H1 (cell line): ENCODE measurements around the gene SKIL. TPM values are rescaled to one million over a fixed set of nuclear protein-coding genes. Genes with fewer than 3 reads are reported as not detected.

Experiments used
- CTCF ChIA-PET: fragments of 300-600 bp; sonication (Branson Sonifier 250); formaldehyde crosslinking; loops from one replicate; lab custom pipeline; 2021; ENCODE audit not compliant: partially characterized antibody; lab: Charles Lee
- POLR2A ChIA-PET: fragments of 300-600 bp; sonication (Branson Sonifier 250); formaldehyde crosslinking; loops from one replicate; lab custom pipeline; 2021; ENCODE audit warnings: inconsistent platforms; ENCODE audit not compliant: partially characterized antibody; lab: Charles Lee
- DNase-seq, 2 experiments: peaks; one replicate each; pipeline versions ENCODE4 v3.0.0 to v3.0.0-alpha.2; 2010 to 2022; ENCODE audit warnings: low spot score in 2 of 2, low read depth in 1 of 2, mixed read lengths in 1 of 2
- FAIRE-seq: peaks from 2 replicates; lab custom pipeline; 2011; peaks lifted over from hg19 to GRCh38; lab: Jason Lieb, UNC
- H2AFZ ChIP-seq: 2 replicates; pipeline ENCODE4 v1.8.1; 2012; ENCODE audit warnings: low read length, inconsistent platforms
- H2AK5ac ChIP-seq: 2 replicates; pipeline ENCODE4 v1.6.1; 2013; ENCODE audit warnings: low read depth, low read length
- H2BK120ac ChIP-seq: replicated peaks from 2 replicates; pipeline ENCODE3; 2013; ENCODE audit warnings: low read depth, low read length, inconsistent platforms
- H2BK12ac ChIP-seq: 2 replicates; pipeline ENCODE4 v1.6.1; 2013; ENCODE audit warnings: low read depth, low read length
- H2BK15ac ChIP-seq: 2 replicates; pipeline ENCODE4 v1.6.1; 2013; ENCODE audit warnings: low read length
- H2BK20ac ChIP-seq: 2 replicates; pipeline ENCODE4 v1.6.1; 2013; ENCODE audit warnings: low read length
- H2BK5ac ChIP-seq: 2 replicates; pipeline ENCODE4 v1.6.1; 2013; ENCODE audit warnings: low read depth, low read length
- H3K14ac ChIP-seq: 2 replicates; pipeline ENCODE4 v1.6.1; 2013; ENCODE audit warnings: inconsistent platforms; ENCODE audit not compliant: insufficient read length
- H3K18ac ChIP-seq: 2 replicates; pipeline ENCODE4 v1.6.1; 2013; ENCODE audit warnings: low read length; ENCODE audit errors: extremely low read depth
- H3K23ac ChIP-seq: 2 replicates; pipeline ENCODE4 v1.6.1; 2013; ENCODE audit warnings: inconsistent platforms; ENCODE audit not compliant: insufficient read length
- H3K23me2 ChIP-seq: 2 replicates; pipeline ENCODE4 v1.6.1; 2013; ENCODE audit warnings: low read depth, low read length
- H3K27ac ChIP-seq: 2 replicates; pipeline ENCODE4 v1.6.1; 2011; ENCODE audit warnings: low read depth, low read length, inconsistent platforms
- H3K27me3 ChIP-seq, 4 experiments: replicated peaks in 1 of 4; 1 replicate in 1 of 4; 2 replicates in 3 of 4; pipeline versions ENCODE4 v1.6.1 to v1.8.1; 2011 to 2013; ENCODE audit warnings: low read length in 3 of 4, mild to moderate bottlenecking in 3 of 4, inconsistent platforms in 2 of 4, mixed read lengths in 2 of 4, moderate library complexity in 1 of 4; ENCODE audit not compliant: control insufficient read depth in 3 of 4, insufficient read depth in 3 of 4; ENCODE audit errors: extremely low read depth in 1 of 4
- H3K36me3 ChIP-seq, 4 experiments: 2 replicates each; pipeline versions ENCODE4 v1.6.1 to v1.8.1; 2011 to 2013; ENCODE audit warnings: mild to moderate bottlenecking in 4 of 4, low read length in 3 of 4, moderate library complexity in 2 of 4, control low read depth in 1 of 4, inconsistent platforms in 1 of 4; ENCODE audit not compliant: insufficient read depth in 4 of 4, control insufficient read depth in 2 of 4
- H3K4ac ChIP-seq: replicated peaks from 2 replicates; pipeline ENCODE3; 2013; ENCODE audit warnings: low read length, low read depth, mixed read lengths, inconsistent platforms; ENCODE audit not compliant: insufficient read length
- H3K4me1 ChIP-seq, 4 experiments: replicated peaks in 1 of 4; 1 replicate in 1 of 4; 2 replicates in 3 of 4; pipeline versions ENCODE4 v1.6.1 to v1.8.1; 2011 to 2013; ENCODE audit warnings: low read length in 3 of 4, inconsistent platforms in 2 of 4, mixed read lengths in 1 of 4; ENCODE audit not compliant: insufficient read depth in 4 of 4, control insufficient read depth in 3 of 4
- H3K4me2 ChIP-seq, 2 experiments: 2 replicates each; pipeline versions ENCODE4 v1.6.1 to v1.8.1; 2011 to 2013; ENCODE audit warnings: low read depth in 2 of 2, low read length in 2 of 2, control low read depth in 1 of 2, inconsistent platforms in 1 of 2, mild to moderate bottlenecking in 1 of 2; ENCODE audit not compliant: insufficient read depth in 1 of 2
- H3K4me3 ChIP-seq, 4 experiments: fragments of 200-600, 300-600 bp in 1 of 4; sonication (generic), shearing (Covaris generic), sonication (Bioruptor Twin) in 1 of 4; 2 replicates each; pipeline versions ENCODE4 v1.5.1 to v1.8.1; 2011 to 2016; ENCODE audit warnings: low read length in 4 of 4, low read depth in 3 of 4, control low read depth in 2 of 4, inconsistent platforms in 2 of 4, mild to moderate bottlenecking in 2 of 4, mixed read lengths in 1 of 4, moderate library complexity in 1 of 4; ENCODE audit not compliant: insufficient read depth in 2 of 4; ENCODE audit errors: extremely low read depth in 1 of 4
- H3K56ac ChIP-seq: replicated peaks from 2 replicates; pipeline ENCODE3; 2013; ENCODE audit warnings: low read depth, mild to moderate bottlenecking, mixed read lengths, low read length, inconsistent platforms; ENCODE audit not compliant: insufficient read length
- H3K79me1 ChIP-seq: 2 replicates; pipeline ENCODE4 v1.6.1; 2013; ENCODE audit warnings: low read depth, low read length, control low read depth
- H3K79me2 ChIP-seq, 2 experiments: 2 replicates each; pipeline versions ENCODE4 v1.6.1 to v1.8.1; 2012 to 2013; ENCODE audit warnings: low read length in 2 of 2, mild to moderate bottlenecking in 2 of 2, inconsistent platforms in 1 of 2; ENCODE audit not compliant: insufficient read depth in 2 of 2, control insufficient read depth in 1 of 2
- H3K9ac ChIP-seq, 4 experiments: replicated peaks in 1 of 4; 1 replicate in 1 of 4; 2 replicates in 3 of 4; pipeline versions ENCODE4 v1.6.1 to v1.8.1; 2011 to 2013; ENCODE audit warnings: low read depth in 3 of 4, low read length in 3 of 4, control low read depth in 2 of 4, mild to moderate bottlenecking in 2 of 4, moderate library complexity in 2 of 4, inconsistent platforms in 1 of 4; ENCODE audit errors: extremely low read depth in 1 of 4
- H3K9me3 ChIP-seq, 2 experiments: 2 replicates each; pipeline versions ENCODE4 v1.6.1 to v1.8.1; 2012 to 2013; ENCODE audit warnings: mild to moderate bottlenecking in 2 of 2, moderate library complexity in 2 of 2, control low read depth in 1 of 2, inconsistent platforms in 1 of 2, low read depth in 1 of 2, low read length in 1 of 2, mixed read lengths in 1 of 2; ENCODE audit not compliant: insufficient read depth in 2 of 2
- H4K20me1 ChIP-seq, 2 experiments: replicated peaks in 1 of 2; 2 replicates each; pipeline versions ENCODE3 to v1.8.1; 2011 to 2013; ENCODE audit warnings: inconsistent platforms in 2 of 2, low read length in 2 of 2, mild to moderate bottlenecking in 1 of 2; ENCODE audit not compliant: insufficient read depth in 2 of 2, control insufficient read depth in 1 of 2
- H4K5ac ChIP-seq: 2 replicates; pipeline ENCODE4 v1.6.1; 2013; ENCODE audit warnings: low read length, low read depth, mixed read lengths, inconsistent platforms; ENCODE audit not compliant: insufficient read length
- H4K8ac ChIP-seq: 2 replicates; pipeline ENCODE4 v1.8.0; 2013; ENCODE audit warnings: mild to moderate bottlenecking, moderate library complexity, low read length, inconsistent platforms; ENCODE audit not compliant: insufficient read depth; ENCODE audit errors: extremely low read depth
- H4K91ac ChIP-seq: replicated peaks from 2 replicates; pipeline ENCODE3; 2013; ENCODE audit warnings: low read length, mixed read lengths, inconsistent platforms; ENCODE audit not compliant: insufficient read length
- BCL11A ChIP-seq, 2 experiments: IDR thresholded peaks; one replicate each; pipeline ENCODE4 v1.6.1; 2011; ENCODE audit warnings: low read depth in 2 of 2, low read length in 2 of 2, mild to moderate bottlenecking in 2 of 2
- FOSL1 ChIP-seq: IDR thresholded peaks from 2 replicates; pipeline ENCODE4 v1.6.1; 2011; ENCODE audit warnings: mild to moderate bottlenecking, low read depth, low read length, moderate library complexity; ENCODE audit not compliant: insufficient read depth
- GABPA ChIP-seq: IDR thresholded peaks from 2 replicates; pipeline ENCODE4 v1.6.1; 2011; ENCODE audit warnings: mild to moderate bottlenecking, low read length, moderate library complexity, borderline replicate concordance; ENCODE audit not compliant: insufficient read depth
- GTF2F1 ChIP-seq: IDR thresholded peaks from 2 replicates; pipeline ENCODE4 v1.6.1; 2012; ENCODE audit warnings: low read depth, low read length, improper control_type of control experiment, borderline replicate concordance
- JUND ChIP-seq: IDR thresholded peaks from 2 replicates; pipeline ENCODE4 v1.6.1; 2011; ENCODE audit warnings: mild to moderate bottlenecking, improper control_type of control experiment, low read length
- KDM1A ChIP-seq: fragments of 200-600, 300-600 bp; sonication (generic); IDR thresholded peaks from 2 replicates; pipeline ENCODE4 v1.7.1; 2016; ENCODE audit warnings: mild to moderate bottlenecking, low read length, borderline replicate concordance
- KDM4A ChIP-seq: IDR thresholded peaks from one replicate; pipeline ENCODE4 v1.7.1; 2012; ENCODE audit warnings: low read depth, mild to moderate bottlenecking, moderate library complexity, low read length, inconsistent platforms; ENCODE audit not compliant: severe bottlenecking
- KDM5A ChIP-seq: fragments of 200-600 bp; IDR thresholded peaks from 2 replicates; pipeline ENCODE4 v1.7.1; 2012; ENCODE audit warnings: mild to moderate bottlenecking, low read length, inconsistent platforms, mixed read lengths
- NANOG ChIP-seq: IDR thresholded peaks from 2 replicates; pipeline ENCODE4 v1.6.1; 2011; ENCODE audit warnings: low read length, low read depth, mild to moderate bottlenecking, inconsistent platforms; ENCODE audit not compliant: insufficient read depth, poor library complexity, severe bottlenecking
- NRF1 ChIP-seq: IDR thresholded peaks from 2 replicates; pipeline ENCODE4 v1.6.1; 2011; ENCODE audit warnings: mild to moderate bottlenecking, low read depth, low read length, improper control_type of control experiment
- POLR2AphosphoS5 ChIP-seq: IDR thresholded peaks from 2 replicates; pipeline ENCODE4 v1.6.1; 2011; ENCODE audit warnings: low read depth, low read length
- SAP30 ChIP-seq: fragments of 300-600 bp; sonication (generic); IDR thresholded peaks from 2 replicates; pipeline ENCODE4 v1.7.1; 2012; ENCODE audit warnings: low read length, moderate library complexity, mild to moderate bottlenecking, inconsistent platforms; ENCODE audit not compliant: insufficient read depth, insufficient replicate concordance
- SIRT6 ChIP-seq: IDR thresholded peaks from one replicate; pipeline ENCODE4 v1.7.1; 2012; ENCODE audit warnings: low read length, inconsistent platforms
- SUZ12 ChIP-seq: fragments of 200-600 bp; sonication (generic); IDR thresholded peaks from 2 replicates; pipeline ENCODE4 v1.6.1; 2012; ENCODE audit warnings: mild to moderate bottlenecking, inconsistent platforms, low read length, moderate library complexity, mixed read lengths
- TEAD4 ChIP-seq: IDR thresholded peaks from 2 replicates; pipeline ENCODE4 v1.6.1; 2012; ENCODE audit warnings: low read depth, low read length, inconsistent platforms, mixed read lengths
- polyA plus RNA-seq, 7 experiments: library from polyadenylated mRNA; depleted of rRNA in 3 of 7; stranded (reverse) in 5 of 7; unstranded in 2 of 7; fragments of >200 nt in 5 of 7; fragments of 200-250 nt in 2 of 7; gene quantifications; 1 replicate in 5 of 7; 2 replicates in 1 of 7; 4 replicates in 1 of 7; pipeline versions ENCODE4 v1.2.1 to v1.2.3, GENCODE V29; 2011 to 2013; ENCODE audit warnings: missing spikeins in 2 of 7, mixed read lengths in 2 of 7
- total RNA-seq: library from RNA; stranded (reverse); fragmentation: NEBNext Ultra II Directional; extraction: Animal tissue kit (Norgen Biotek cat#: 25700); gene quantifications from 2 replicates; pipeline ENCODE4 v1.2.1, GENCODE V29; 2021

The SKIL gene
- total and polyA plus RNA-seq, 2 of the 8 experiments (the other 6 are each of a cell fraction or from before 2014, with no cell fraction given): 13.2 to 277 TPM

- H4K20me1 ChIP-seq: no peaks in the 10 kb centered on the region
- peaks cover 0 to 13% (median 6%) of the 10 kb centered on the region in 4 experiments; a peak in 3 of 7 replicates for H3K4me1 ChIP-seq
- no peak overlapping the region for H3K4me3 ChIP-seq
- no peak for TF ChIP-seq SIRT6
- no peak for TF ChIP-seq KDM1A
- no peak for TF ChIP-seq SUZ12
- no peak for TF ChIP-seq GTF2F1
- TF ChIP-seq JUND: no peak
- no peak for TF ChIP-seq GABPA
- TF ChIP-seq KDM4A: no peak
- no peak for TF ChIP-seq FOSL1
- no peak for TF ChIP-seq KDM5A
- TF ChIP-seq TEAD4: no peak
- TF ChIP-seq NANOG: no peak
- TF ChIP-seq NRF1: no peak
- TF ChIP-seq SAP30: no peak
- TF ChIP-seq BCL11A (IDR thresholded peaks at IDR 0.05; ENCODE audit: low read depth in 2 of 2, low read length in 2 of 2): no peak
- no peak for TF ChIP-seq POLR2AphosphoS5
Observed at GRCh38 chr3:170353485-170353884, 4.0 kb upstream of the SKIL start.

More at GRCh38 chr3:170353485-170353884, 4.0 kb upstream of the SKIL start:
- FAIRE-seq (no peak), DNase-seq (peak in 1 of 2 experiments; percentile 16)
- H2BK20ac ChIP-seq: peak overlapping the region; percentile 38; the same call in 1 of the 2 replicates
- H3K36me3 ChIP-seq: no peaks in the 10 kb centered on the region
- peaks cover 5% of the 10 kb centered on the region; the same call in 1 of the 2 replicates for H3K23me2 ChIP-seq
- no peaks in the 10 kb centered on the region for H3K9me3 ChIP-seq
- no peak overlapping the region for H3K14ac ChIP-seq
- CTCF ChIA-PET: interaction anchor here (1.2 to 1.6 kb wide), 3 partner anchors 29 to 457 kb away, joined by 3 to 6 read pairs (median 4); no protein-coding TSS in a partner anchor
- no peak overlapping the region for H2BK12ac ChIP-seq
- peak overlapping the region; percentile 49 for H3K56ac ChIP-seq
- no peak overlapping the region for H2AK5ac ChIP-seq
- no peak overlapping the region for H2BK15ac ChIP-seq
- H3K27me3 ChIP-seq: no peaks in the 10 kb centered on the region
- no peak overlapping the region for H2AFZ ChIP-seq
- peaks cover 0 to 3% of the 10 kb centered on the region in 2 experiments; a peak in 3 of 4 replicates for H3K79me2 ChIP-seq
- no peak overlapping the region for H3K4ac ChIP-seq
- H4K91ac ChIP-seq: peak overlapping the region; percentile 90
- POLR2A ChIA-PET: interaction anchor here (1.1 kb wide), 1 partner anchor 9 kb away, joined by 3 read pairs; no protein-coding TSS in a partner anchor
- peak overlapping the region; percentile 76; the same call in 1 of the 2 replicates for H2BK5ac ChIP-seq
- H3K79me1 ChIP-seq: no peaks in the 10 kb centered on the region
- H3K23ac ChIP-seq: no peak overlapping the region
- H3K9ac ChIP-seq: no peak overlapping the region
- H4K8ac ChIP-seq: no peak overlapping the region
- H3K18ac ChIP-seq: no peak overlapping the region; the same call in 1 of the 2 replicates
- H3K27ac ChIP-seq: no peak overlapping the region
- H2BK120ac ChIP-seq: peak overlapping the region; percentile 98
- H3K4me2 ChIP-seq: peak overlapping the region in 1 of 2 experiments; percentile 94; a peak in 1 of 4 replicates
- H4K5ac ChIP-seq: no peak overlapping the region
